CD8-positive, alpha-beta memory T cell (primary cell): Measurements from ENCODE around the gene DMXL2. TPM values are rescaled to one million over a fixed set of nuclear protein-coding genes. Genes with fewer than 3 reads are reported as not detected.
"Not testable (repeated sequence)": the region's sequence is repeated elsewhere in the genome, so short reads cannot be mapped to it uniquely, and the experiment has no call there.

Experiments used
- CTCF ChIA-PET: fragments of 350-600 bp; sonication (Branson Sonifier 250); formaldehyde crosslinking; loops from one replicate; lab custom pipeline; 2021; ENCODE audit warnings: antibody characterized with exemption; lab: Charles Lee
- POLR2A ChIA-PET: fragments of 350-600 bp; sonication (Branson Sonifier 250); formaldehyde crosslinking; loops from one replicate; lab custom pipeline; 2021; ENCODE audit warnings: antibody characterized with exemption; lab: Charles Lee
- DNase-seq, 5 donors: peaks; one replicate each; pipeline versions ENCODE4 v3.0.0 to v3.0.0-alpha.2; 2020 to 2022; ENCODE audit warnings: mixed read lengths in 1 of 5
- H3K27ac ChIP-seq: one replicate; pipeline ENCODE4 v1.7.0; 2013; ENCODE audit warnings: low read depth, mild to moderate bottlenecking, low read length, moderate library complexity
- H3K27me3 ChIP-seq: 2 replicates; pipeline ENCODE4 v1.7.0; 2013; ENCODE audit warnings: low read length, mild to moderate bottlenecking; ENCODE audit not compliant: insufficient read depth, poor library complexity, severe bottlenecking
- H3K36me3 ChIP-seq: 2 replicates; pipeline ENCODE4 v1.7.0; 2013; ENCODE audit warnings: mild to moderate bottlenecking, low read length, moderate library complexity; ENCODE audit not compliant: insufficient read depth
- H3K4me1 ChIP-seq: 2 replicates; pipeline ENCODE4 v1.7.0; 2013; ENCODE audit warnings: mild to moderate bottlenecking, low read length, moderate library complexity; ENCODE audit not compliant: insufficient read depth
- H3K4me3 ChIP-seq: 2 replicates; pipeline ENCODE4 v1.7.0; 2013; ENCODE audit warnings: mild to moderate bottlenecking, low read length
- H3K9me3 ChIP-seq: 2 replicates; pipeline ENCODE4 v1.7.0; 2013; ENCODE audit warnings: mild to moderate bottlenecking, low read length
- H3K27ac Mint-ChIP-seq, 8 donors: one replicate each; pipeline ENCODE4 v1.8.0; 2020 to 2021; ENCODE audit warnings: mixed read lengths in 8 of 8, mild to moderate bottlenecking in 6 of 8, inconsistent platforms in 3 of 8, moderate library complexity in 3 of 8
- H3K27me3 Mint-ChIP-seq, 2 donors: one replicate each; pipeline ENCODE4 v1.8.0; 2020 to 2021; ENCODE audit warnings: mixed read lengths in 2 of 2, mild to moderate bottlenecking in 1 of 2, moderate library complexity in 1 of 2
- H3K36me3 Mint-ChIP-seq, 3 donors: one replicate each; pipeline ENCODE4 v1.8.0; 2020 to 2021; ENCODE audit warnings: mixed read lengths in 3 of 3, inconsistent platforms in 1 of 3, mild to moderate bottlenecking in 1 of 3
- H3K4me1 Mint-ChIP-seq, 3 donors: one replicate each; pipeline ENCODE4 v1.8.0; 2020 to 2021; ENCODE audit warnings: mixed read lengths in 3 of 3, inconsistent platforms in 1 of 3, mild to moderate bottlenecking in 1 of 3
- H3K4me3 Mint-ChIP-seq, 7 donors: one replicate each; pipeline ENCODE4 v1.8.0; 2020 to 2021; ENCODE audit warnings: mixed read lengths in 7 of 7, mild to moderate bottlenecking in 6 of 7, moderate library complexity in 4 of 7, inconsistent platforms in 2 of 7
- H3K9me3 Mint-ChIP-seq, 5 donors: one replicate each; pipeline ENCODE4 v1.8.0; 2020 to 2022; ENCODE audit warnings: mixed read lengths in 5 of 5, mild to moderate bottlenecking in 3 of 5, moderate library complexity in 2 of 5, inconsistent platforms in 1 of 5
- polyA plus RNA-seq: library from polyadenylated mRNA; unstranded; fragments of 300-500 nt; fragmentation: Illumina TruSeq; gene quantifications from one replicate; pipeline ENCODE4 v1.2.3, GENCODE V29; 2021
- total RNA-seq, 2 experiments: library from RNA; stranded (reverse); gene quantifications; one replicate each; pipeline ENCODE4 v1.2.3, GENCODE V29; 2021

The DMXL2 gene
- total and polyA plus RNA-seq, 3 experiments from 2014 or later: 0.61 to 7.0 (median 5.8) TPM

GRCh38 chr15:51579012-51579411, 43.6 kb downstream of the DMXL2 start:
- Mint-ChIP-seq H3K27me3 (no peaks in the 10 kb centered on the region), H3K36me3 (no peaks in the 10 kb centered on the region), H3K27ac (no peak overlapping the region)

GRCh38 chr15:51577636-51578304, 44.8 kb downstream of the DMXL2 start:
- H3K9me3 ChIP-seq: no peaks in the 10 kb centered on the region
- H3K36me3 Mint-ChIP-seq: no peaks in the 10 kb centered on the region
- H3K9me3 Mint-ChIP-seq: peaks cover 0 to 10% (median 6%) of the 10 kb centered on the region in 5 donors
- no peak overlapping the region for H3K27ac ChIP-seq
- ChIA-PET CTCF (no interaction called here), POLR2A (no interaction called here)
- DNase-seq: no peak
- no peak overlapping the region for H3K4me3 Mint-ChIP-seq
- H3K4me3 ChIP-seq: no peak overlapping the region
- H3K27ac Mint-ChIP-seq: no peak overlapping the region
- H3K36me3 ChIP-seq: no peaks in the 10 kb centered on the region
- H3K4me1 ChIP-seq: no peaks in the 10 kb centered on the region
- H3K27me3 Mint-ChIP-seq: peaks cover 0 to 2% of the 10 kb centered on the region in 2 donors
- no peaks in the 10 kb centered on the region for H3K27me3 ChIP-seq
- H3K4me1 Mint-ChIP-seq: no peaks in the 10 kb centered on the region

More at GRCh38 chr15:51579012-51579411, 43.6 kb downstream of the DMXL2 start:
- Histone ChIP-seq H3K36me3 (no peaks in the 10 kb centered on the region), H3K27ac (no peak overlapping the region), H3K27me3 (no peaks in the 10 kb centered on the region), H3K9me3 (no peaks in the 10 kb centered on the region), H3K4me3 (no peak overlapping the region), H3K4me1 (no peaks in the 10 kb centered on the region)
- H3K4me3 Mint-ChIP-seq: no peak overlapping the region
- ChIA-PET POLR2A (no interaction called here), CTCF (no interaction called here)
- peaks cover 0 to 10% (median 2%) of the 10 kb centered on the region in 5 donors for H3K9me3 Mint-ChIP-seq
- H3K4me1 Mint-ChIP-seq: no peaks in the 10 kb centered on the region
- no peak for DNase-seq

GRCh38 chr15:51576911-51577500, 45.6 kb downstream of the DMXL2 start:
- Histone ChIP-seq H3K9me3 (no peaks in the 10 kb centered on the region), H3K4me3 (no peak overlapping the region), H3K4me1 (no peaks in the 10 kb centered on the region), H3K27ac (no peak overlapping the region), H3K27me3 (no peaks in the 10 kb centered on the region), H3K36me3 (no peaks in the 10 kb centered on the region)
- no peak for DNase-seq
- peaks cover 0 to 1% (median 0%) of the 10 kb centered on the region in 3 donors for H3K36me3 Mint-ChIP-seq
- H3K27me3 Mint-ChIP-seq: peaks cover 0 to 2% of the 10 kb centered on the region in 2 donors
- ChIA-PET CTCF (no interaction called here), POLR2A (no interaction called here)
- H3K4me1 Mint-ChIP-seq: no peaks in the 10 kb centered on the region
- peaks cover 0 to 10% (median 5%) of the 10 kb centered on the region in 5 donors for H3K9me3 Mint-ChIP-seq
- H3K27ac Mint-ChIP-seq: no peak overlapping the region
- no peak overlapping the region for H3K4me3 Mint-ChIP-seq

GRCh38 chr15:51576286-51576850, 46.2 kb downstream of the DMXL2 start:
- no peak for DNase-seq
- peak overlapping the region; percentile 39 for H3K27ac ChIP-seq
- Mint-ChIP-seq H3K4me1 (no peaks in the 10 kb centered on the region), H3K27ac (no peak overlapping the region), H3K9me3 (peaks cover 0 to 11% (median 3%) of the 10 kb centered on the region in 5 donors), H3K36me3 (peaks cover 0 to 4% (median 0%) of the 10 kb centered on the region in 3 donors), H3K4me3 (no peak overlapping the region), H3K27me3 (peaks cover 2% of the 10 kb centered on the region in 2 donors)
- ChIA-PET CTCF (no interaction called here), POLR2A (no interaction called here)
- no peaks in the 10 kb centered on the region for H3K4me1 ChIP-seq
- H3K4me3 ChIP-seq: no peak overlapping the region
- H3K36me3 ChIP-seq: no peaks in the 10 kb centered on the region
- H3K9me3 ChIP-seq: no peaks in the 10 kb centered on the region
- no peaks in the 10 kb centered on the region for H3K27me3 ChIP-seq

GRCh38 chr15:51575775-51576174, 46.8 kb downstream of the DMXL2 start:
- H3K27me3 Mint-ChIP-seq: peaks cover 2 to 4% of the 10 kb centered on the region in 2 donors
- Histone ChIP-seq H3K9me3 (no peaks in the 10 kb centered on the region), H3K27ac (no peak overlapping the region), H3K4me3 (no peak overlapping the region), H3K27me3 (no peaks in the 10 kb centered on the region), H3K36me3 (no peaks in the 10 kb centered on the region), H3K4me1 (no peaks in the 10 kb centered on the region)
- CTCF ChIA-PET: no interaction called here
- DNase-seq: no peak
- peaks cover 0 to 5% (median 0%) of the 10 kb centered on the region in 3 donors for H3K36me3 Mint-ChIP-seq
- no peaks in the 10 kb centered on the region for H3K4me1 Mint-ChIP-seq
- H3K27ac Mint-ChIP-seq: no peak overlapping the region
- POLR2A ChIA-PET: no interaction called here
- H3K4me3 Mint-ChIP-seq: no peak overlapping the region
- H3K9me3 Mint-ChIP-seq: peaks cover 0 to 14% (median 3%) of the 10 kb centered on the region in 5 donors

- H3K4me1 Mint-ChIP-seq, POLR2A ChIA-PET, H3K4me1 ChIP-seq, H3K4me3 Mint-ChIP-seq, DNase-seq, CTCF ChIA-PET, H3K27me3 Mint-ChIP-seq, H3K4me3 ChIP-seq, H3K9me3 ChIP-seq, H3K36me3 ChIP-seq, H3K27ac Mint-ChIP-seq, H3K27me3 ChIP-seq, H3K36me3 Mint-ChIP-seq, H3K27ac ChIP-seq: not testable (repeated sequence)
- H3K9me3 Mint-ChIP-seq: peaks cover 0 to 16% (median 3%) of the 10 kb centered on the region in 5 donors
These were observed 49.2 kb downstream of the DMXL2 start for GRCh38 chr15:51573352-51573751.

- H3K4me1 ChIP-seq, POLR2A ChIA-PET, H3K36me3 Mint-ChIP-seq, H3K27me3 Mint-ChIP-seq, H3K27me3 ChIP-seq, H3K36me3 ChIP-seq, H3K4me1 Mint-ChIP-seq, H3K4me3 ChIP-seq, H3K4me3 Mint-ChIP-seq, H3K27ac ChIP-seq, H3K9me3 ChIP-seq: not testable (repeated sequence)
- CTCF ChIA-PET: interaction anchor here (0.6 kb wide), 1 partner anchor 216 kb away, joined by 3 read pairs; no protein-coding TSS in a partner anchor
- H3K9me3 Mint-ChIP-seq: peaks cover 0 to 16% (median 3%) of the 10 kb centered on the region in 5 donors
- DNase-seq: peak in 1 of 5 donors; percentile 37
- H3K27ac Mint-ChIP-seq: peak overlapping the region in 1 of 8 donors; percentile 5
These were observed 53.4 kb downstream of the DMXL2 start for GRCh38 chr15:51568939-51569784.
